ENCODE data around the gene OLFML2B. TPM values are rescaled to one million over a fixed set of nuclear protein-coding genes. Genes with fewer than 3 reads are reported as not detected.

Gene OLFML2B
- total and polyA plus RNA-seq, 2 experiments from 2014 or later: 1.2 to 2.9 TPM

DNA sequence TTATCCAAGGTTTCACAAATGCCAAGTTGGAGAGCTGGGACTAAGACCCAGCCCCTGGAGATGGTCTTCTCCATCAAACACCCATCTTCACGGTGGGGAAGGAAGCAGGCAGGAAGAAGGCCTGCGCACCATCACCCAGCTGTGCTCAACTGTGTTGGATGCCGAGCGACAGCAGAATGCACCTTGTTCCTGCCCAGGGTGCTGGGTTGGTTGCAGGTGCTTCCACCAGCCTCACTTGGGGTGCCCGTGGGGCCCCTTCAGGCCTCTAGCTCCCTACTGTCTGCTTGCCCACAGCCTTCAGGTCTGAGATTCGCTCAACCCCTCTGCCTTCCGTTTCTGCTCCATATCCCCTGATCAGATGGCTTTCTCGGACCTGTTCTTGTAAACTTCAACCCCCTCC, 42.5 kb downstream of the OLFML2B start:
- Histone ChIP-seq H3K27me3 (no peaks in the 10 kb centered on the region), H3K4me3 (no peak overlapping the region), H4K20me1 (ENCODE audit: insufficient read depth, poor library complexity, severe bottlenecking) (no peaks in the 10 kb centered on the region), H3K4me1 (ENCODE audit: insufficient read depth) (no peaks in the 10 kb centered on the region), H3K4me2 (no peak overlapping the region), H2AFZ (no peak overlapping the region), H3K36me3 (replicated peaks; ENCODE audit: insufficient read depth, low read depth) (no peaks in the 10 kb centered on the region), H3K79me2 (no peaks in the 10 kb centered on the region), H3K9me3 (ENCODE audit: low read depth) (no peaks in the 10 kb centered on the region), H3K9me2 (replicated peaks; ENCODE audit: insufficient read depth) (no peaks in the 10 kb centered on the region), H3K27ac (no peak overlapping the region)
- no peak for TF ChIP-seq EZH2phosphoT487 (IDR thresholded peaks at IDR 0.05; ENCODE audit: low read depth, severe bottlenecking, unreplicated experiment)
- TF ChIP-seq, protein P1, sequence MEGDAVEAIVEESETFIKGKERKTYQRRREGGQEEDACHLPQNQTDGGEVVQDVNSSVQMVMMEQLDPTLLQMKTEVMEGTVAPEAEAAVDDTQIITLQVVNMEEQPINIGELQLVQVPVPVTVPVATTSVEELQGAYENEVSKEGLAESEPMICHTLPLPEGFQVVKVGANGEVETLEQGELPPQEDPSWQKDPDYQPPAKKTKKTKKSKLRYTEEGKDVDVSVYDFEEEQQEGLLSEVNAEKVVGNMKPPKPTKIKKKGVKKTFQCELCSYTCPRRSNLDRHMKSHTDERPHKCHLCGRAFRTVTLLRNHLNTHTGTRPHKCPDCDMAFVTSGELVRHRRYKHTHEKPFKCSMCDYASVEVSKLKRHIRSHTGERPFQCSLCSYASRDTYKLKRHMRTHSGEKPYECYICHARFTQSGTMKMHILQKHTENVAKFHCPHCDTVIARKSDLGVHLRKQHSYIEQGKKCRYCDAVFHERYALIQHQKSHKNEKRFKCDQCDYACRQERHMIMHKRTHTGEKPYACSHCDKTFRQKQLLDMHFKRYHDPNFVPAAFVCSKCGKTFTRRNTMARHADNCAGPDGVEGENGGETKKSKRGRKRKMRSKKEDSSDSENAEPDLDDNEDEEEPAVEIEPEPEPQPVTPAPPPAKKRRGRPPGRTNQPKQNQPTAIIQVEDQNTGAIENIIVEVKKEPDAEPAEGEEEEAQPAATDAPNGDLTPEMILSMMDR (IDR thresholded peaks at IDR 0.05; ENCODE audit: poor library complexity): no peak
- no peak for TF ChIP-seq EZH2 (IDR thresholded peaks at IDR 0.05; ENCODE audit: borderline replicate concordance)
- WGBS (ENCODE audit: low lambda C conversion rate, missing lambda C conversion rate): 84% methylated on average over 7 of the region's 8 CpGs
- no peak for DNase-seq (ENCODE audit: low spot score)

- Histone ChIP-seq H3K9me3 (ENCODE audit: low read depth) (no peaks in the 10 kb centered on the region), H3K4me1 (ENCODE audit: insufficient read depth) (no peaks in the 10 kb centered on the region), H3K27ac (no peak overlapping the region), H4K20me1 (ENCODE audit: insufficient read depth, poor library complexity, severe bottlenecking) (no peaks in the 10 kb centered on the region), H3K4me3 (no peak overlapping the region), H3K79me2 (no peaks in the 10 kb centered on the region), H3K27me3 (no peaks in the 10 kb centered on the region), H3K9me2 (replicated peaks; ENCODE audit: insufficient read depth) (no peaks in the 10 kb centered on the region), H3K4me2 (no peak overlapping the region), H3K36me3 (replicated peaks; ENCODE audit: insufficient read depth, low read depth) (no peaks in the 10 kb centered on the region), H2AFZ (no peak overlapping the region)
- no peak for DNase-seq (ENCODE audit: low spot score)
- WGBS (ENCODE audit: low lambda C conversion rate, missing lambda C conversion rate): 97% methylated on average over 31 of the region's 31 CpGs
- TF ChIP-seq EZH2 (IDR thresholded peaks at IDR 0.05; ENCODE audit: borderline replicate concordance): no peak
These were observed 45.5 kb downstream of the OLFML2B start for GRCh38 chr1:161978011-161978790.

DNA sequence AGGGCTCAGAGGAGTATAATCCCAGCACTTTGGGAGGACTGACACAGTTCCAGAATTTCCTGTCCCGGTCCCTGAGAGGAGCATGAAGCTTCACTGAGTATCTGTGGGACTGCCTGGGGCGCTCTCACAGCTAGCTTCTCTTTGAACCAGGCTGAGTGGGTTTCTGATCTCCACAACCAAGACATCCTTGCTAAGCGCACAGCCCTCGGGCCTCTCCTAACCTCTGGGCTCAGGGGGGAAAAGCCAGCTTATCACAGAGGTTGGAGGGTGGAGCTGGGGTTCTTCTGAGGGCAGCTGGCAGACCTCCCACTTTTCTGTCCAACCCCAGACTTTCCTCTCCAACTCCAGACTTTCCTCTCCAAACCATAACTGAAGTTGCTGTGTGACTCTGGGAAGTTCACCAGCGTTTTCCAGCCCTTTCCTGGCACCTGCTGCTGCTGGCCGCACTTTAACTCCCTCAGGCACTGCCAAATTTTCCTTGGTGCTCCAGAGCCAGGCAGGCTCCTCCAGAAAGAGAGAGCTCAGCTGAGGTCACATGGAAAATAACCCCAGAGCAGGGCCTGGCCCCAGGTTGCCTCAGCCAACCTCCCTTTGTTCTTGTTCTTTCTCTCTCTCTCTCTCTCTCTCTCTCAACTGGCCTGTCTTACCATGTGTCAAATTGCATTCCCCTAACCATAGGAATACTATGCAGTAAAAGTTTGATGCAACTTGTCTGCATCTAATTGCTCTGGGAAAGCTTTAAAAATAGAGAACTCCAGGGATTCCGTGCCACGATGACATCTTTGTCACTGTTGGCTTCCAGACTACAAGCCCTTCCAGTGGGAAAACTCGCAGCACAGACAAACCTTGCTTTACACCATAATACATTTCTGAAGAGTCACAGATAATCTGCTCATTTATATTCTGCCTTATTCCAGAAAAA, 49.5 kb downstream of the OLFML2B start:
- Histone ChIP-seq H3K9me3 (ENCODE audit: low read depth) (no peaks in the 10 kb centered on the region), H3K4me2 (no peak overlapping the region), H3K79me2 (no peaks in the 10 kb centered on the region), H3K9me2 (replicated peaks; ENCODE audit: insufficient read depth) (no peaks in the 10 kb centered on the region), H3K36me3 (replicated peaks; ENCODE audit: insufficient read depth, low read depth) (no peaks in the 10 kb centered on the region), H3K4me3 (no peak overlapping the region), H3K27me3 (no peaks in the 10 kb centered on the region), H4K20me1 (ENCODE audit: insufficient read depth, poor library complexity, severe bottlenecking) (no peaks in the 10 kb centered on the region), H3K4me1 (ENCODE audit: insufficient read depth) (no peaks in the 10 kb centered on the region), H2AFZ (no peak overlapping the region), H3K27ac (no peak overlapping the region)
- WGBS (ENCODE audit: low lambda C conversion rate, missing lambda C conversion rate): 91% methylated on average over 9 of the region's 9 CpGs
- TF ChIP-seq EZH2 (IDR thresholded peaks at IDR 0.05; ENCODE audit: borderline replicate concordance) (no peak), EZH2phosphoT487 (IDR thresholded peaks at IDR 0.05; ENCODE audit: low read depth, severe bottlenecking, unreplicated experiment) (no peak)
- TF ChIP-seq, protein P1 (IDR thresholded peaks at IDR 0.05; ENCODE audit: poor library complexity): no peak
- no peak for DNase-seq (ENCODE audit: low spot score)

DNA sequence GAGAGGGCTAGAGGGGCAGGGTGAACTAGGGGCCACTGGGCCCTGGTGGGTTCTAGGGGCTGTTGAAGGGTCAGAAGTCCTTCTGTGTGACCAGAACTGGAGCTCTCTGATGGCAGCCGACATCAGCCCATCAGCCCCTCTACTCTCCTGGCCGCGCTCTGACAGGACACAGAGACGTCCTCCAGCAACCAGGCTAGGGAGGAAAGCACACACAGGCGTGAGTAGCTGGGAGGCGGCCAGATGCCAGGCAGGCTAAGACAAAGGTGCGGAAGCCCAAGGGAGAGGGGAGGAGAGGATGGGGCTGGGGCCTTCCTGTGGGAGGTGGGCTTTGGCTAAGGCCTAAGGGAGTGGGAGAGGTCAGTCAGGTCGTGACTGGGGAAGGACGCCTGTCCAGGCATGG, 50.8 kb downstream of the OLFML2B start:
- no peak overlapping the region for H2AFZ ChIP-seq
- H3K4me3 ChIP-seq: no peak overlapping the region
- no peak for DNase-seq (ENCODE audit: low spot score)
- TF ChIP-seq EZH2 (IDR thresholded peaks at IDR 0.05; ENCODE audit: borderline replicate concordance) (no peak), EZH2phosphoT487 (IDR thresholded peaks at IDR 0.05; ENCODE audit: low read depth, severe bottlenecking, unreplicated experiment) (no peak)
- TF ChIP-seq, protein P1 (IDR thresholded peaks at IDR 0.05; ENCODE audit: poor library complexity): no peak
- H3K9me2 ChIP-seq (replicated peaks; ENCODE audit: insufficient read depth): no peaks in the 10 kb centered on the region
- H3K27ac ChIP-seq: no peak overlapping the region
- H3K4me2 ChIP-seq: no peak overlapping the region
- H3K27me3 ChIP-seq: no peaks in the 10 kb centered on the region
- 85% methylated on average over 9 of the region's 9 CpGs for WGBS (ENCODE audit: low lambda C conversion rate, missing lambda C conversion rate)
- no peaks in the 10 kb centered on the region for H3K36me3 ChIP-seq (replicated peaks; ENCODE audit: insufficient read depth, low read depth)
- no peaks in the 10 kb centered on the region for H3K9me3 ChIP-seq (ENCODE audit: low read depth)
- no peaks in the 10 kb centered on the region for H4K20me1 ChIP-seq (ENCODE audit: insufficient read depth, poor library complexity, severe bottlenecking)
- H3K4me1 ChIP-seq (ENCODE audit: insufficient read depth): no peaks in the 10 kb centered on the region
- no peaks in the 10 kb centered on the region for H3K79me2 ChIP-seq

Data from hepatocyte (in vitro differentiated cells).